Measurements from ENCODE around the gene ETDC.

GRCh38 chrX:135302269-135302873 lies 6.9 kb upstream of the ETDC start:
- no peak for TF ChIP-seq CTCF (conservative IDR thresholded peaks at IDR 0.05; ENCODE audit: low read length)
- TF ChIP-seq EZH2phosphoT487 (IDR thresholded peaks at IDR 0.05; ENCODE audit: borderline replicate concordance, low read depth, low read length), result no peak
